NCI-H1092 (cell line): ENCODE results near the gene GPC2.
"Not testable (repeated sequence)": the region's sequence is repeated elsewhere in the genome, so short reads cannot be mapped to it uniquely, and the experiment has no call there.

ENCODE experiments used
- DNase-seq: peaks from one replicate; lab custom pipeline; 2025; lab: John Stamatoyannopoulos, UW

Gene GPC2

GRCh38 chr7:100152937-100153666 lies 24.1 kb downstream of the GPC2 start:
- no peak for DNase-seq

GRCh38 chr7:100152404-100152803 lies 24.8 kb downstream of the GPC2 start:
- no peak for DNase-seq

- peak; percentile 100 for DNase-seq
These were observed 28.4 kb downstream of the GPC2 start, which contains the start of gene LAMTOR4 for GRCh38 chr7:100148559-100149328. Gene LAMTOR4, plus strand, starts transcription at chr7:100148918. Its CDS starts 55 bp downstream, at chr7:100148973.

- DNase-seq = no peak
These were observed 29.0 kb downstream of the GPC2 start for GRCh38 chr7:100148225-100148558.

DNA sequence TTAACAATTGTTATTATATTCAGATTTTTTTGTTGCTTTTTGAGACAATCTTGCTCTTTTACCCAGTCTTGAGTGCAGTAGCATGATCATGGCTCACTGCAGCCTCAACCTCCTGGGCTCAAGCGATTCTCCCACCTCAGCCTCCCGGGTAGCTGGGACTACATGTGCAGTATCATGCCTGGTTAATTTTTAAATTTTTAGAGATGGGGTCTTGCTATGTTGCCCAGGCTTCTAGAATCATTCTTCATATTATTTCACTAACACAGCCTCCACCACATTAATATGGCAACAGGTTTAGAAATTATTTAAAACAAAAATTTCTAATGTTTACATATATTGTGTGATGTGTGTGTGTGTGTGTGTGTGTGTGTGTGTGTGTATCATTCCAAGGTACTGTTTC lies 29.9 kb downstream of the GPC2 start:
- no peak for DNase-seq

- not testable (repeated sequence) for DNase-seq
These were observed 30.8 kb downstream of the GPC2 start for GRCh38 chr7:100146350-100146749.

DNA sequence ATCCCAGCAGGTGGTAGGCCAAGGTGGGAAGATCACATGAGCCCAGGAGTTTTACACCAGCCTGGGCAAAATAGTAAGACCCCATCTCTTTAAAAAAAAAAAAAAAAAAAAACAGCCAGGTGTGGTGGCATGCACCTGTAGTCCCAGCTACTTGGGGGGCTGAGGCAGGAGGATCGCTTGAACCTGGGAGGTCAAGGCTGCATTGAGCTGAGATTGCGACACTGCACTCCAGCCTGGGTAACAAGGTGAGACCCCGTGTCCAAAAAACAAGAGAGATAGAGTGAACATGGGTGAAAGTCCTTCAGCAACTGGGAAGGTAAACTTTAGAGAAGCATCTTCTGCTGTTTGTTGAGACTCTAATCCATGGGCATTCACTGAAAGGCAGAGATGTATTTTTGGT lies 34.7 kb downstream of the GPC2 start:
- no peak for DNase-seq

GRCh38 chr7:100141555-100141949 lies 35.6 kb downstream of the GPC2 start:
- no peak for DNase-seq

DNA sequence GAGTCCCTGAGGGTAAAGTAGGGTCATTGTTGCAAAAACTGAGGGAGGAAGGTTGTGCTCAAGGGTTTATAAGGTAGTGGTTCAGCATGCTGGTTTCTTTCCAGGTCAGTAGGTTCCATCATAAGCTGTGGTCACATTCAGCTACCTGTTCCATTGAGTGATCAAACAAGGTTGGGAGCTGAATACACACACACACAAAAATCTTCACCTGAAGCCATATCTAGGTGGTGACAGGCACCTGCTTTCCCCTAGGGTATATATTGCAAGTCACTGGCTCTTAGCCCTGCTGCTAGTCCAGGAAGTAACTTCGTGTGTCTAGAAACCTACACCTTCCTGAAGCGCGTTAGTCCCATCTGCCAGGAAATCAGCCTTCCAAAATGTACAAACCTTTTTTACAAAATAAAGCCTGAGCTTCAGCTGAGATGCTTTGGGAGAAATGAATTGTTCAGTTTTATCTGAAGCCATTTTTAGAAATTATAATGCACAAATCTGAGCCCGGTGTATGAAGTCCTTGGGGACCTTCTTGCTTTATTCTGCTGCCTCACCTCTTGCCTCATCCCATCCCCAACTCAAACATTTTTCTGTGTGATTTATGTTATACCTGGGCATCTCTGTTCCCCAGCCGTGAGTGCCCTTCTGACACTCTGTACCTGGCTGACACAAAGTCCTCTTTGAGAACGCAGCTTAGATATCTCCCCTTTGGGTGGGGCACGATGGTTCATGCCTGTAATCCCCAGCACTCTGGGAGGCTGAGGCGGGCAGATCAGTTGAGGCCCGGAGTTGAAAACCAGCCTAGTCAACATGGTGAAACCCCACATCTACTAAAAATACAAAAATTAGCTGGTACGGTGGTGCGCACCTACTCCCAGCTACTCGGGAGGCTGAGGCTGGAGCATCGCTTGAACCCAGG lies 39.1 kb downstream of the GPC2 start:
- no peak for DNase-seq

DNA sequence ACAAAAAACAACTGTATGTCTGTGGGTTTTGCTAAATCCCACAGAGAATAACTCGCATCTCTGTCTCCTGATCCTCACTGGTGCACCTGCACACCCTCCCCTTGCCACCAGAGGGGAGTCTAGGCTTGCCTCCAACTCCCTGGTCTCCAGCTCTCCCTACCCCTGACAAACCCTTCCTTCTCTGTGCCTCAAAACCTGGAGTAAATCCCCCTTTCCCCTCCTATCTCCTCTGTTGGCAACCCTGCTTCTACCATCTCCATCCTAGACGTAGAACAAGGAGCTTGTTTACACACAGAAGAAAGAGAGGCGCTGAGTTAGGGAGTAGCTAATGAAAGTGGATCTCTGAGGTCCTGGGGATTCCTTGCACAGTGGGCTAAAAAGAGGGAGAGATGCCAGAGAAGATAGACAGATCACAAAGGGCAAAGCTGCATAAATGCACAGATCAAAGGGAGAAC lies 44.5 kb downstream of the GPC2 start:
- DNase-seq = peak; percentile 57

DNA sequence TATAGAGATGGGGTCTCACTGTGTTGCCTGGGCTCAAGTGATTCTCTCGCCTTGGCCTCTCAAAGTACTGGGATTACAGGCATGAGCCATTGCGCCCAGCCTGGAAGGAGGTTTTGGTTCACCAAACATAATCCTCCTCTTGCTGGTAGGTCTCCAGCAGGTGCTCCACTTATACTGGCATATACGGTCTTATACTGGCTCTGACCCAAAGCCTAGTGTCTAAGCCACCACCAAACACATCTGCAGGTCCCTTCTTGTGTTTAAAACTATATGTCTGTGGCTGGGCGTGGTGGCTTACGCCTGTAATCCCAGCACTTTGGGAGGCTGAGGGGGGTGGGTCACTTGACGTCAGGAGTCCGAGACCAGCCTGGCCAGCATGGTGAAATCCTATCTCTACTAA lies 45.1 kb downstream of the GPC2 start:
- no peak for DNase-seq

DNA sequence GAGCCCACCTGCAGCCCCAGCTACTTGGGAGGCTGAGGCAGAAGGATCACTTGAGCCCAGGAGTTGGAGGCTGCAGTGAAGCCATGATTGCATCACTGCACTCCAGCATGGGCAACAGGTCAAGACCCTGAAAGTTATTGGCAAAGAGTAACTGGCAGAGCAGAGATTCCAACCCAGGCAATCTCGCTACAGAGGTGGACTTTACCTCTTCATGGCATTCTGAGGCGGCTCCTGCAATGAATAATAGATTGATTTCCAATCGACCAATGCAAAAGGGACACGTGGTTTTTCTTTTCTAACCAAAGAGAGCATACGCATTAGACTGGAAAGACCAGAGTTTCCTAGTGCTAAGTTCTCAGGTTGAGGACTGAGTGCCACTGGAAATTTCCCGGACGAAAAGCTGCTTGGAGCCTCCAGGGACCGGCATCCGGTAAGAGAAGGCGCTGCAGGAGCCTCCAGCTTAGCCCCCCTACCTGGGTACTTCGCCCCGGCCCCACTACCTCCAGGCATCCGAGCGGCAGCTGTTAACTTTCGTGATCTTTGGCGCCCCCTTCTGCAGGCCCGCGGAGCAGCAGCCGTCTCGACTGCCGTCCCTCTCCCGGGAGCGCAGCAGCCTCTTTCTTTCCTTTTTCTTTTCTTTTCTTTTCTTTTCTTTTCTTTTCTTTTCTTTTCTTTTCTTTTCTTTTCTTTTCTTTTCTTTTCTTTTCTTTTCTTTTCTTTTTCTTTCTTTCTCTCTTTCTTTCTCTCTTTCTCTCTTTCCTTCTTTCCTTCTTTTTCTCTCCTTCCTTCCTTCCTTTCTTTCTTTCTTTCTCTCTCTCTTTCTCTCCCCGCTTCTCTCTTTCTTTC lies 46.4 kb downstream of the GPC2 start:
- DNase-seq = peak; percentile 77

- DNase-seq = not testable (repeated sequence)
These were observed 47.0 kb downstream of the GPC2 start for GRCh38 chr7:100130220-100130607.

DNA sequence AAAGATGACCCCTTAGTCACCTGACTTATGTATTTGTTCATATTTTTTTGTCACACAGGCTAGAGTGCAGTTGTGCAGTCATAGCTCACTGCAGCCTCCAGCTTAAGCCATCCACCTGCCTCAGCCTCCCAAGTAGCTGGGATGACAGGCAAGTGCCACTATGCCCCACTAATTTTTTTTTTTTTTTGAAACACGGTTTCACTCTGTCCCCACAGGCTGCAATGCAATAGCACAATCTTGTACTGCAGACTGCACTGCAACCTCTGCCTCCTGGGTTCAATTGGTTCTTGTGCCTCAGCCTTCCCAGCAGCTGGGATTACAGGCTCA lies 48.6 kb downstream of the GPC2 start:
- DNase-seq = no peak

DNA sequence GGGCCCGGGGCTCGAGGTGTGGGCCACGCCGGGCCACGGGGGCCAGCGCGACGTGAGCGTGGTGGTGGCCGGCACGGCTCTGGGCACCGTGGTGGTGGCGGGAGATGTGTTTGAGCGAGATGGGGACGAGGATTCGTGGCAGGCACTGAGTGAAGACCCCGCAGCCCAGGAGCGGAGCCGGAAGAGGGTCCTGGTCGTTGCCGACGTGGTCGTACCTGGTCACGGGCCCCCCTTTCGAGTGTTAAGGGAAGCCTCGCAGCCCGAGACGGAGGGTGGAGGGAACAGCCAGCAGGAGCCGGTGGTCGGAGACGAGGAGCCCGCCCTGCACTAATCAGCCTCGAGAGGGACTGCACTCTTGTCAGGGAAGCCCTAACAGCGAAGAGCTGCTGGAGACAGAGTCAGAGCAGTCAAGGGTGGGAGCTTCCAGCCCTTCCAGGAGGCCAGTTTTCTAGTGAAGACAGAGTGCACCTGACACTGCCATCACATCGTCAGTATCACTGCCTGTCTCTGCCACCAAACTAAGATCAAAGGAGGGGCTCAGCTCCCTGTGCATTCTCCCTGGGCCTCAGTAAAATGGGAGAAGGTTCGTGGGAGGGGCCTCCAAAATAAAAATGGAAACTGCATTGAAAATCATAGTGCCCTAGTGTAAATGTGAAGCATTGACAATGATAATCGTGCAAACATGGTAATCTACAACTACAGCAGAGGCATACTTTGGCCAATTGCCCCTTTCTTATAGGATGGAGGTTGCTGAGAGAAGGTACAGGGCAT lies 49.1 kb downstream of the GPC2 start:
- DNase-seq = no peak

- peak; percentile 93 for DNase-seq
These were observed 50.0 kb downstream of the GPC2 start, which contains the start of gene MBLAC1 for GRCh38 chr7:100126931-100127865. Gene MBLAC1, plus strand, starts transcription at chr7:100126967. Its CDS starts 429 bp downstream, at chr7:100127396.

- DNase-seq = peak; percentile 27
These were observed 50.8 kb downstream of the GPC2 start for GRCh38 chr7:100126239-100126930.

GRCh38 chr7:100124301-100125230 lies 52.6 kb downstream of the GPC2 start:
- DNase-seq = no peak
